C4-2B (cell line): ENCODE data around the gene TMEFF2.

Source experiments
- H3K27ac ChIP-seq: fragments of 450-650 bp; 2 replicates; pipeline ENCODE4 v1.5.1; 2017
- CTCF ChIP-seq: fragments of 450-650 bp; conservative IDR thresholded peaks from 2 replicates; pipeline ENCODE4 v1.5.1; 2017; ENCODE audit warnings: mild to moderate bottlenecking
- ZFX ChIP-seq: fragments of 450-650 bp; IDR thresholded peaks from 2 replicates; pipeline ENCODE4 v1.6.1; 2017

The TMEFF2 gene

GRCh38 chr2:191913796-191914195 is 280.9 kb downstream of the TMEFF2 start:
- no peak overlapping the region for H3K27ac ChIP-seq
- TF ChIP-seq CTCF (no peak), ZFX (no peak)

- no peak overlapping the region for H3K27ac ChIP-seq
- TF ChIP-seq ZFX, result no peak
- TF ChIP-seq CTCF, result no peak
Measured at GRCh38 chr2:191912764-191913163, 282.0 kb downstream of the TMEFF2 start.

- TF ChIP-seq ZFX (no peak), CTCF (no peak)
- H3K27ac ChIP-seq, result no peak overlapping the region
Measured at GRCh38 chr2:191910518-191910917, 284.2 kb downstream of the TMEFF2 start.

- TF ChIP-seq ZFX (no peak), CTCF (no peak)
- H3K27ac ChIP-seq, result no peak overlapping the region
Measured at GRCh38 chr2:191908874-191909273, 285.9 kb downstream of the TMEFF2 start.

GRCh38 chr2:191907545-191907944 is 287.2 kb downstream of the TMEFF2 start:
- no peak for TF ChIP-seq ZFX
- no peak for TF ChIP-seq CTCF
- H3K27ac ChIP-seq, result no peak overlapping the region

- H3K27ac ChIP-seq, result no peak overlapping the region
- TF ChIP-seq CTCF (no peak), ZFX (no peak)
Measured at GRCh38 chr2:191907091-191907490, 287.6 kb downstream of the TMEFF2 start.

- no peak overlapping the region for H3K27ac ChIP-seq
- no peak for TF ChIP-seq ZFX
- no peak for TF ChIP-seq CTCF
Measured at GRCh38 chr2:191905336-191905735, 289.4 kb downstream of the TMEFF2 start.
